IPS-11a (cell line): ENCODE measurements around the gene UNC45B.
"Not testable (repeated sequence)": the region's sequence is repeated elsewhere in the genome, so short reads cannot be mapped to it uniquely, and the experiment has no call there.

Source experiments
- H3K4me3 ChIP-seq: one replicate; pipeline ENCODE4 v1.5.1; 2013; ENCODE audit warnings: low read depth, low read length, control low read depth

UNC45B gene

GRCh38 chr17:35141681-35142466 lies 5.7 kb upstream of the UNC45B start, which contains the start of gene NLE1:
TSS of gene NLE1 (minus strand) at chr17:35142303. CDS start at chr17:35142275, 28 bp downstream.
- H3K4me3 ChIP-seq, result peak within 1 kb of the TSS; percentile 95

GRCh38 chr17:35142467-35142796 lies 5.2 kb upstream of the UNC45B start:
- peak overlapping the region; percentile 95 for H3K4me3 ChIP-seq

- H3K4me3 ChIP-seq, result no peak overlapping the region
Observed at GRCh38 chr17:35144840-35145239, 2.8 kb upstream of the UNC45B start.

- H3K4me3 ChIP-seq, result no peak overlapping the region
Observed at GRCh38 chr17:35146214-35146833, 1.3 kb upstream of the UNC45B start.

- no peak overlapping the region for H3K4me3 ChIP-seq
Observed at GRCh38 chr17:35148144-35148543, 527 bp downstream of the UNC45B start.

- no peak overlapping the region for H3K4me3 ChIP-seq
Observed at GRCh38 chr17:35149941-35150340, 2.3 kb downstream of the UNC45B start.

GRCh38 chr17:35151080-35151479 lies 3.5 kb downstream of the UNC45B start:
- H3K4me3 ChIP-seq, result not testable (repeated sequence)

GRCh38 chr17:35152421-35153140 lies 5.0 kb downstream of the UNC45B start:
- H3K4me3 ChIP-seq, result no peak overlapping the region

- no peak overlapping the region for H3K4me3 ChIP-seq
Observed at GRCh38 chr17:35154196-35155165, 6.9 kb downstream of the UNC45B start.

- H3K4me3 ChIP-seq, result no peak overlapping the region
Observed at GRCh38 chr17:35155246-35155645, 7.6 kb downstream of the UNC45B start.

- H3K4me3 ChIP-seq, result no peak overlapping the region
Observed at GRCh38 chr17:35159940-35160339, 12.3 kb downstream of the UNC45B start.

- no peak overlapping the region for H3K4me3 ChIP-seq
Observed at GRCh38 chr17:35160354-35161201, 13.0 kb downstream of the UNC45B start.

GRCh38 chr17:35161281-35161761 lies 13.7 kb downstream of the UNC45B start:
- H3K4me3 ChIP-seq, result no peak overlapping the region

GRCh38 chr17:35162755-35163154 lies 15.1 kb downstream of the UNC45B start:
- H3K4me3 ChIP-seq, result no peak overlapping the region

GRCh38 chr17:35163886-35164285 lies 16.3 kb downstream of the UNC45B start:
- H3K4me3 ChIP-seq, result no peak overlapping the region

GRCh38 chr17:35164716-35165115 lies 17.1 kb downstream of the UNC45B start:
- no peak overlapping the region for H3K4me3 ChIP-seq

- H3K4me3 ChIP-seq, result no peak overlapping the region
Observed at GRCh38 chr17:35166526-35166925, 18.9 kb downstream of the UNC45B start.

- H3K4me3 ChIP-seq, result no peak overlapping the region
Observed at GRCh38 chr17:35167046-35167445, 19.4 kb downstream of the UNC45B start.

GRCh38 chr17:35167666-35168065 lies 20.0 kb downstream of the UNC45B start:
- H3K4me3 ChIP-seq, result no peak overlapping the region
